CD4-positive, alpha-beta T cell (primary cell): ENCODE data around the gene C8G. TPM values are rescaled to one million over a fixed set of nuclear protein-coding genes. Genes with fewer than 3 reads are reported as not detected.

Source experiments
- ATAC-seq: fragments of 200-7000 bp; cut with Tn5 transposase; one replicate; pipeline ENCODE4 v1.10.0; 2022; ENCODE audit warnings: mild to moderate bottlenecking; ENCODE audit not compliant: poor library complexity
- CTCF ChIA-PET: fragments of 350-600 bp; sonication (Branson Sonifier 250); formaldehyde crosslinking; loops from one replicate; lab custom pipeline; 2021; ENCODE audit warnings: antibody characterized with exemption, inconsistent platforms; lab: Charles Lee
- POLR2A ChIA-PET: fragments of 350-600 bp; sonication (Branson Sonifier 250); formaldehyde crosslinking; loops from one replicate; lab custom pipeline; 2021; ENCODE audit warnings: antibody characterized with exemption, inconsistent platforms; lab: Charles Lee
- DNase-seq, 14 experiments: peaks; one replicate each; pipeline ENCODE4 v3.0.0-alpha.2; 2013 to 2020; ENCODE audit warnings: mixed read lengths in 2 of 14
- H3K27ac ChIP-seq, 2 donors: one replicate each; pipeline versions ENCODE4 v1.5.1 to v1.7.0; 2013; ENCODE audit warnings: low read length in 2 of 2, low read depth in 1 of 2, mild to moderate bottlenecking in 1 of 2
- H3K27me3 ChIP-seq, 2 experiments: 1 replicate in 1 of 2; 2 replicates in 1 of 2; pipeline versions ENCODE4 v1.6.1 to v1.7.0; 2013; ENCODE audit warnings: low read length in 2 of 2, control low read depth in 1 of 2, mild to moderate bottlenecking in 1 of 2, moderate library complexity in 1 of 2; ENCODE audit not compliant: insufficient read depth in 2 of 2, control insufficient read depth in 1 of 2
- H3K36me3 ChIP-seq: one replicate; pipeline ENCODE4 v1.6.1; 2013; ENCODE audit warnings: low read length, control low read depth; ENCODE audit not compliant: insufficient read depth
- H3K4me1 ChIP-seq: one replicate; pipeline ENCODE4 v1.6.1; 2013; ENCODE audit warnings: low read length, control low read depth; ENCODE audit not compliant: insufficient read depth
- H3K4me3 ChIP-seq: one replicate; pipeline ENCODE4 v1.5.1; 2013; ENCODE audit warnings: mild to moderate bottlenecking, low read length, moderate library complexity
- H3K9me3 ChIP-seq, 2 experiments: 1 replicate in 1 of 2; 2 replicates in 1 of 2; pipeline versions ENCODE4 v1.6.1 to v1.7.0; 2013; ENCODE audit warnings: low read length in 2 of 2, mild to moderate bottlenecking in 2 of 2, control low read depth in 1 of 2, moderate library complexity in 1 of 2; ENCODE audit not compliant: control insufficient read depth in 1 of 2, insufficient read depth in 1 of 2
- H3K27ac Mint-ChIP-seq: one replicate; pipeline ENCODE4 v1.8.0; 2020; ENCODE audit warnings: mixed read lengths
- H3K27me3 Mint-ChIP-seq: one replicate; pipeline ENCODE4 v1.8.0; 2021; ENCODE audit warnings: mixed read lengths
- H3K36me3 Mint-ChIP-seq: one replicate; pipeline ENCODE4 v1.8.0; 2021; ENCODE audit warnings: low read depth, mixed read lengths
- H3K4me1 Mint-ChIP-seq: one replicate; pipeline ENCODE4 v1.8.0; 2021; ENCODE audit warnings: low read depth, mixed read lengths
- H3K4me3 Mint-ChIP-seq: one replicate; pipeline ENCODE4 v1.8.0; 2020; ENCODE audit warnings: mild to moderate bottlenecking, mixed read lengths
- H3K9me3 Mint-ChIP-seq: one replicate; pipeline ENCODE4 v1.8.0; 2020; ENCODE audit warnings: mixed read lengths
- intact Hi-C, 2 experiments: fragments of 100-400 bp; cut with DNase I in 1 of 2; cut with micrococcal nuclease in 1 of 2; formaldehyde crosslinking; loops; one replicate each; pipeline versions ENCODE4 v1.15.1 to v1.9.0; 2023 to 2025; cut with DNase I, micrococcal nuclease
- total RNA-seq, 174 experiments: library from RNA in 2 of 174; stranded (reverse) in 2 of 174; gene quantifications; one replicate each; pipeline ENCODE4 v1.2.3 and lab custom pipeline; 2021 to 2026
- TF ChIP-seq, protein P1 (sequence below): fragments of 200-600 bp; IDR thresholded peaks from one replicate; pipeline ENCODE4 v1.8.0; 2022; ENCODE audit warnings: antibody characterized with exemption, mild to moderate bottlenecking

The C8G gene
- total RNA-seq, 2 experiments from 2014 or later, result not detected

DNA sequence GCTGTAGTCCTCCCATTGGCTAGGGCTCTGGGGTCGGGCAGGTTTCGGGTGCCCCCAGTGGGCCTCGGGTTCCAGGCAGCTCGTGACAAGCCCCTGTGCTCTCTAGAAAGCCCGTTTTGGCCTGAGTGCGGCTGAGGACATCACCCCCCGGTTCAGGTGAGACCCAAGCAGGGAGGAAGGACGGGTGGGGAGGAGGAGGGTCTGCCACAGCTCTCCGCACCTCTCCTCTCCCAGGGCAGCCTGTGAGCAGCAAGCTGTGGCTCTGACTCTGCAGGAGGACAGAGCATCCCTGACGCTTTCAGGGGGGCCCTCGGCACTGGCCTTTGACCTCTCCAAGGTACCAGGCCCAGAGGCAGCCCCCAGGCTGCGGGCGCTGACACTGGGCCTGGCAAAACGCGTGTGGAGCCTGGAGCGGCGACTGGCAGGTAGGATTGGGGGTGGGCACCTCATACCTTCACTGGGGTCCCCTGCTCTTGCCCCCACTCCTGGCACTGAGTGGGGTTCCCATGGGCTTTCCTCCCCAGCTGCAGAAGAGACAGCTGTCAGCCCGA is 47.9 kb downstream of the C8G start:
- ChIA-PET CTCF (interaction anchor here (0.8 to 2.4 kb wide), 7 partner anchors 16 to 151 kb away, joined by 3 to 11 read pairs (median 3); partner anchors contain the start of genes AJM1 and NPDC1), POLR2A (interaction anchor here (0.9 to 3.0 kb wide), 13 partner anchors 15 to 185 kb away, joined by 3 to 17 read pairs (median 6); partner anchors contain the start of genes ABCA2, C8G, FBXW5 and RABL6)
- Histone ChIP-seq H3K36me3 (peaks cover 10% of the 10 kb centered on the region), H3K27me3 (peaks cover 0 to 4% of the 10 kb centered on the region in 2 experiments), H3K27ac (peak overlapping the region; percentile 57 to 76), H3K4me3 (peak overlapping the region; percentile 89), H3K4me1 (peaks cover 58% of the 10 kb centered on the region), H3K9me3 (no peaks in the 10 kb centered on the region)
- Mint-ChIP-seq H3K4me1 (peaks cover 40% of the 10 kb centered on the region), H3K9me3 (no peaks in the 10 kb centered on the region), H3K27me3 (peaks cover 8% of the 10 kb centered on the region), H3K27ac (peak overlapping the region; percentile 82), H3K4me3 (peak overlapping the region; percentile 91), H3K36me3 (peaks cover 8% of the 10 kb centered on the region)
- DNase-seq, result no peak
- intact Hi-C loops, result loop anchor here (1.0 to 5.0 kb wide), 4 partner anchors 14 to 414 kb away; no protein-coding TSS in a partner anchor
- TF ChIP-seq, protein P1, sequence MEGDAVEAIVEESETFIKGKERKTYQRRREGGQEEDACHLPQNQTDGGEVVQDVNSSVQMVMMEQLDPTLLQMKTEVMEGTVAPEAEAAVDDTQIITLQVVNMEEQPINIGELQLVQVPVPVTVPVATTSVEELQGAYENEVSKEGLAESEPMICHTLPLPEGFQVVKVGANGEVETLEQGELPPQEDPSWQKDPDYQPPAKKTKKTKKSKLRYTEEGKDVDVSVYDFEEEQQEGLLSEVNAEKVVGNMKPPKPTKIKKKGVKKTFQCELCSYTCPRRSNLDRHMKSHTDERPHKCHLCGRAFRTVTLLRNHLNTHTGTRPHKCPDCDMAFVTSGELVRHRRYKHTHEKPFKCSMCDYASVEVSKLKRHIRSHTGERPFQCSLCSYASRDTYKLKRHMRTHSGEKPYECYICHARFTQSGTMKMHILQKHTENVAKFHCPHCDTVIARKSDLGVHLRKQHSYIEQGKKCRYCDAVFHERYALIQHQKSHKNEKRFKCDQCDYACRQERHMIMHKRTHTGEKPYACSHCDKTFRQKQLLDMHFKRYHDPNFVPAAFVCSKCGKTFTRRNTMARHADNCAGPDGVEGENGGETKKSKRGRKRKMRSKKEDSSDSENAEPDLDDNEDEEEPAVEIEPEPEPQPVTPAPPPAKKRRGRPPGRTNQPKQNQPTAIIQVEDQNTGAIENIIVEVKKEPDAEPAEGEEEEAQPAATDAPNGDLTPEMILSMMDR, result no peak
- ATAC-seq, result no peak

DNA sequence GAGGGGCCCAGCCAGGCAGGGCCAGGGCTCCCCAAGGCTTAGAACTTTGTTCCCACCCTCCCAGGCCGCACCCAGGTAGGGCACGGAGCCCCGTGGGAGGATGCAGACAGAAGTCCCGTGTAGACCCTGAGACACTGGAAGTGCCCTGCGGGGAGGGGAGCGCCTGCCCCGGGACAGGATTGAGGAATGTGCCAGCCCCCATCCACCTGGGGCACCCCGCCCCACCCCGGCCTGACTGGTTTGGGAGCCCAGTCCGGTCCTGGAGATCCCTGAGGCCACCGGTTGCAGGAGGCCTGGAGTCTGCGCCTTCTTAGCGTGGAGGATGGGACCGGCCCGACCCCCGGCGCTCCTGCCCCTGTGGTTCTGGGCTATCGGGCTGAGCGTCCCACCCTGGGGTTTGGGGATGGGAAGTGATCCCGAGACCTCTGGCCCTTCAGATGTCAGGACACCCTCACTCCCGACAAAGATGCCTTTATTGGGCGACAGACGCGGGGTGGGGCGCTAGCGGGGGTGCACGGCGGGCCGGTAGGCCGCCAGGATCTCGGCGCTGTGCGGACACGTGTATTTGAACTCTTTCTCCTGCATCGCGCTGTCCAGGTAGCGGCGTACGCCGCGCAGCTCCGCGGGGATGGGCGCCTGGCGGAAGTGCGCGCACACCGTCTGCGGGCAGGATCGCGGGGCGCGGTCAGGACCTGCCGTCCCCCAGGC is 49.3 kb downstream of the C8G start:
- Mint-ChIP-seq H3K27me3 (peaks cover 10% of the 10 kb centered on the region), H3K4me3 (no peak overlapping the region), H3K4me1 (peaks cover 45% of the 10 kb centered on the region), H3K9me3 (no peaks in the 10 kb centered on the region), H3K36me3 (peaks cover 8% of the 10 kb centered on the region), H3K27ac (no peak overlapping the region)
- no peak for ATAC-seq
- TF ChIP-seq, protein P1, result no peak
- intact Hi-C loops, result loop anchor here in 1 of 2 experiments (5.0 kb wide), 1 partner anchor 413 kb away; no protein-coding TSS in a partner anchor
- Histone ChIP-seq H3K27me3 (peaks cover 0 to 4% of the 10 kb centered on the region in 2 experiments), H3K9me3 (no peaks in the 10 kb centered on the region), H3K4me1 (peaks cover 72% of the 10 kb centered on the region), H3K36me3 (peaks cover 10% of the 10 kb centered on the region), H3K4me3 (no peak overlapping the region), H3K27ac (no peak overlapping the region)
- DNase-seq, result no peak
- POLR2A ChIA-PET, result interaction anchor here (1.6 kb wide), 1 partner anchor 35 kb away, joined by 5 read pairs; no protein-coding TSS in a partner anchor
- CTCF ChIA-PET, result interaction anchor here (1.3 kb wide), 1 partner anchor 40 kb away, joined by 3 read pairs; no protein-coding TSS in a partner anchor

DNA sequence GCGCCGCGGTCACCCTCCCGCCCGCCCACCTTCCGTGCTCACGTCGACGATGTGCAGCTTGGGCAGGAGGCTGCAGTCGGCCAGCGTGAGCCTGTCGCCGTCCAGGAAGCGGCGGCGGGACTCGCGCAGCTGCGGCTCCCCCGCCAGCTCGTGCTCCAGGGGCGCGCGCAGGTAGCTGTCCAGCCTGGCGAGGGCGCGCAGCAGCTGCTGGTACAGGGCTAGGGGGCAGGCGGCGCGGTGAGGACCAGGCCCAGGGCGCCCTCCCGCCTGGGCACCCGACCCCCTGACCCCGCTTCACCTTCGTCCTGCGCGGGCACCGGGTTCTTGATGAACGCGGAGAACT is 49.8 kb downstream of the C8G start:
- H3K9me3 Mint-ChIP-seq, result no peaks in the 10 kb centered on the region
- intact Hi-C loops, result loop anchor here in 1 of 2 experiments (5.0 kb wide), 1 partner anchor 412 kb away; no protein-coding TSS in a partner anchor
- no peaks in the 10 kb centered on the region for H3K9me3 ChIP-seq
- ChIA-PET POLR2A (no interaction called here), CTCF (interaction anchor here (1.6 kb wide), 1 partner anchor 153 kb away, joined by 6 read pairs; the partner anchor contains the start of gene AJM1)
- no peak overlapping the region for H3K4me3 Mint-ChIP-seq
- TF ChIP-seq, protein P1, result no peak
- no peak overlapping the region for H3K27ac Mint-ChIP-seq
- H3K4me1 Mint-ChIP-seq, result peaks cover 45% of the 10 kb centered on the region
- H3K27me3 Mint-ChIP-seq, result peaks cover 10% of the 10 kb centered on the region
- H3K27ac ChIP-seq, result no peak overlapping the region
- ATAC-seq, result no peak
- peaks cover 10% of the 10 kb centered on the region for H3K36me3 ChIP-seq
- H3K4me1 ChIP-seq, result peaks cover 77% of the 10 kb centered on the region
- H3K36me3 Mint-ChIP-seq, result peaks cover 8% of the 10 kb centered on the region
- no peak for DNase-seq
- H3K27me3 ChIP-seq, result peaks cover 0 to 4% of the 10 kb centered on the region in 2 experiments
- no peak overlapping the region for H3K4me3 ChIP-seq
